ENCODE measurements around the gene CBX7. TPM values are rescaled to one million over a fixed set of nuclear protein-coding genes. Genes with fewer than 3 reads are reported as not detected.

CBX7 gene
- total RNA-seq, 1 donor from 2014 or later: 5.9 TPM

DNA sequence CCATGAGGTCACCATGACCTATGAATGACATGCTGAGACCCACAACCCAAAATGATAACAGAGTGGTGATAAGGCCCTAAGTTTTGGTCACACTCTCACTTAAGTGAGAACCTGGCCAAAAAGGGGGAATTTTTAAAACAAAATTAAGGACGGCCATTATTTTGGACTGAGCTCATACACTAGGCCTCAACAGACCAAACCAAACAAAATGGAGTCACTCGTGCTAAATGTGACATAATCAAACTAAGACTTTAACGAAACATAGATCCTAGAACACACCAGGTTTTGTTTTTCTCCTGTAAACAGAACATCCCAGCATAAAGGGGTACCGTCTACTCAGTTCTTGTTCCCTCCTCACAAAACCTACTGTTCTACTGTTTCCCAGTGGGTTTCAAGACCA is 44.0 kb downstream of the CBX7 start:
- DNase-seq: no peak
- Mint-ChIP-seq H3K36me3 (ENCODE audit: unreplicated experiment) (no peaks in the 10 kb centered on the region), H3K27me3 (ENCODE audit: unreplicated experiment) (peaks cover 2% of the 10 kb centered on the region), H3K4me3 (ENCODE audit: unreplicated experiment) (no peak overlapping the region), H3K4me1 (ENCODE audit: low read depth, unreplicated experiment) (no peaks in the 10 kb centered on the region), H3K27ac (ENCODE audit: unreplicated experiment) (no peak overlapping the region), H3K9me3 (ENCODE audit: unreplicated experiment) (no peaks in the 10 kb centered on the region)
- TF ChIP-seq, protein P1, sequence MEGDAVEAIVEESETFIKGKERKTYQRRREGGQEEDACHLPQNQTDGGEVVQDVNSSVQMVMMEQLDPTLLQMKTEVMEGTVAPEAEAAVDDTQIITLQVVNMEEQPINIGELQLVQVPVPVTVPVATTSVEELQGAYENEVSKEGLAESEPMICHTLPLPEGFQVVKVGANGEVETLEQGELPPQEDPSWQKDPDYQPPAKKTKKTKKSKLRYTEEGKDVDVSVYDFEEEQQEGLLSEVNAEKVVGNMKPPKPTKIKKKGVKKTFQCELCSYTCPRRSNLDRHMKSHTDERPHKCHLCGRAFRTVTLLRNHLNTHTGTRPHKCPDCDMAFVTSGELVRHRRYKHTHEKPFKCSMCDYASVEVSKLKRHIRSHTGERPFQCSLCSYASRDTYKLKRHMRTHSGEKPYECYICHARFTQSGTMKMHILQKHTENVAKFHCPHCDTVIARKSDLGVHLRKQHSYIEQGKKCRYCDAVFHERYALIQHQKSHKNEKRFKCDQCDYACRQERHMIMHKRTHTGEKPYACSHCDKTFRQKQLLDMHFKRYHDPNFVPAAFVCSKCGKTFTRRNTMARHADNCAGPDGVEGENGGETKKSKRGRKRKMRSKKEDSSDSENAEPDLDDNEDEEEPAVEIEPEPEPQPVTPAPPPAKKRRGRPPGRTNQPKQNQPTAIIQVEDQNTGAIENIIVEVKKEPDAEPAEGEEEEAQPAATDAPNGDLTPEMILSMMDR (IDR thresholded peaks at IDR 0.05; ENCODE audit: partially characterized antibody, unreplicated experiment): no peak

DNA sequence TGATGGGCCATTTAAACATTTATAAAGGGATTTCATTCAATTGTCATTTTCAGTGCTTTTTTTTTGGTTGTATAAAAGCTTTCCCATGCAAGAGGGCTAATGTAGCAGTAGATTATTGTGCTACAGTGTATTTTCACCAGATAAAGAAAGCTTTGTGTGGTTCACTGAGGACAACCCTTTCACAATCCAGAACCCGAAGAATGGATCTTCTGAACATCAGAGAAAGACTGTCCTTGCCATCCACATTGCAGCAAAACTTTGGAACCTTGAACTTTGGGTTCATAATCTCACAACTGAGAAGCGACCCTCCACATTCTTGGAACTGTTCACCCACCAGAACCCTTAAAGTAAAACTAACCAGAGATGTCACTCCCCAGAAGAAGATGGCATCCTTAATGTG is 46.2 kb downstream of the CBX7 start:
- H3K36me3 Mint-ChIP-seq (ENCODE audit: unreplicated experiment): no peaks in the 10 kb centered on the region

DNA sequence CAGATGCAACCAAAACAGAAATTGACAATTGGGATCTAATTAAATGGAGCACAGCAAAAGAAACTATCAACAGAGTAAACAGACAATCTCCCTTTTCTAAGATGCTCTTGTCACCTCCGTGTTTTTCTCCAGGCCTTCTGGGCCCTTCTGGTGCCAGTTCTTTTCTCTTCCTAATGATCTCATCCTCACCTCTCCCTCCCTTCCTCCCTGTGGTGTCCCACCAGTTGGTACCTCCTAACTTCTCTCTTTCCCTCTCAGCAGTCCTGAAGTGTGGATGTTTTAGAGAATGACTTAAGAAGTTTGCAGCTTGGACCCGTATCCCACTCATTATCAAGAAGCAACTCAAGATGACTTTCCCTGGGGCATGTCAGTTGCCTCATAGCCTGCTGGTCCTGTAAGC is 49.0 kb downstream of the CBX7 start:
- H3K4me3 Mint-ChIP-seq (ENCODE audit: unreplicated experiment): no peak overlapping the region
- H3K9me3 Mint-ChIP-seq (ENCODE audit: unreplicated experiment): no peaks in the 10 kb centered on the region

More for the DNA sequence above, 46.2 kb downstream of the CBX7 start:
- H3K4me1 Mint-ChIP-seq (ENCODE audit: low read depth, unreplicated experiment): no peaks in the 10 kb centered on the region
- H3K4me3 Mint-ChIP-seq (ENCODE audit: unreplicated experiment): no peak overlapping the region
- no peak for DNase-seq
- H3K27me3 Mint-ChIP-seq (ENCODE audit: unreplicated experiment): peaks cover 2% of the 10 kb centered on the region
- no peak overlapping the region for H3K27ac Mint-ChIP-seq (ENCODE audit: unreplicated experiment)
- H3K9me3 Mint-ChIP-seq (ENCODE audit: unreplicated experiment): no peaks in the 10 kb centered on the region
- TF ChIP-seq, protein P1 (IDR thresholded peaks at IDR 0.05; ENCODE audit: partially characterized antibody, unreplicated experiment): no peak

DNA sequence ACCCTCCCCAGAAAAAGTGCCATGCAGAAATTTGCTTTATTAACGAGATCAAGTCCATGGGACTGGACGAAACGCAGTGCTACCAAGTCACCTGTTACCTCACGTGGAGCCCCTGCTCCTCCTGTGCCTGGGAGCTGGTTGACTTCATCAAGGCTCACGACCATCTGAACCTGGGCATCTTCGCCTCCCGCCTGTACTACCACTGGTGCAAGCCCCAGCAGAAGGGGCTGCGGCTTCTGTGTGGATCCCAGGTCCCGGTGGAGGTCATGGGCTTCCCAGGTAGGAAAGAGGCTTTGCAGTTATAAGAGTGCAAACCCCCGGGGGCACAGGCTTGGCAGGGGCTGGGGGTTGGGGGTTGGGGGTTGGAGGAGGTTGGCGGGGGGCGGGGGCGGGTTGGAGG is 51.3 kb downstream of the CBX7 start:
- H3K36me3 Mint-ChIP-seq (ENCODE audit: unreplicated experiment): no peaks in the 10 kb centered on the region
- DNase-seq: no peak
- TF ChIP-seq, protein P1 (IDR thresholded peaks at IDR 0.05; ENCODE audit: partially characterized antibody, unreplicated experiment): no peak

More for the DNA sequence above, 49.0 kb downstream of the CBX7 start:
- H3K27ac Mint-ChIP-seq (ENCODE audit: unreplicated experiment): no peak overlapping the region
- no peaks in the 10 kb centered on the region for H3K4me1 Mint-ChIP-seq (ENCODE audit: low read depth, unreplicated experiment)
- H3K27me3 Mint-ChIP-seq (ENCODE audit: unreplicated experiment): peaks cover 8% of the 10 kb centered on the region
- no peaks in the 10 kb centered on the region for H3K36me3 Mint-ChIP-seq (ENCODE audit: unreplicated experiment)
- TF ChIP-seq, protein P1 (IDR thresholded peaks at IDR 0.05; ENCODE audit: partially characterized antibody, unreplicated experiment): no peak
- no peak for DNase-seq

DNA sequence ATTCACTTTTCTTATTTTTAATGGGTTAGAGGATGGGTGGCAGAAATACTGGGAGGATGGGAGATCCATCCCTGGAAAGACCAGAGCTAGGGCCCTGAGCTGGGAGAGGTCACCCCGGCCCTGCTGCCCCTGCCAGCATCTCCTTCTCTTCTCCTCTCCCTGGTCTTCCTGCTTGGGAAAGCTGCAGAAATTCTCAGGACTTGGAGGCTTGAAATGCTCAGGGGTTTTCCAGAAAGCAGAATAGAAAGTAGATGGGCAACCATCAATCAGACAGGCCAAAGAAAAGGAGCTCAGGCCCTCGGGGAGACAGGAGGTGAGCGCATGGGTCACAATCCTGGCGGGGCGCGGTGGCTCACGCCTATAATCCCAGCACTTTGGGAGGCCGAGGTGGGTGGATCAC is 53.9 kb downstream of the CBX7 start:
- TF ChIP-seq, protein P1 (IDR thresholded peaks at IDR 0.05; ENCODE audit: partially characterized antibody, unreplicated experiment): no peak
- Mint-ChIP-seq H3K27me3 (ENCODE audit: unreplicated experiment) (peaks cover 6% of the 10 kb centered on the region), H3K27ac (ENCODE audit: unreplicated experiment) (no peak overlapping the region), H3K36me3 (ENCODE audit: unreplicated experiment) (no peaks in the 10 kb centered on the region), H3K4me3 (ENCODE audit: unreplicated experiment) (no peak overlapping the region), H3K9me3 (ENCODE audit: unreplicated experiment) (peaks cover 1% of the 10 kb centered on the region), H3K4me1 (ENCODE audit: low read depth, unreplicated experiment) (no peaks in the 10 kb centered on the region)
- no peak for DNase-seq

More for the DNA sequence above, 51.3 kb downstream of the CBX7 start:
- Mint-ChIP-seq H3K4me3 (ENCODE audit: unreplicated experiment) (no peak overlapping the region), H3K9me3 (ENCODE audit: unreplicated experiment) (no peaks in the 10 kb centered on the region), H3K4me1 (ENCODE audit: low read depth, unreplicated experiment) (no peaks in the 10 kb centered on the region), H3K27ac (ENCODE audit: unreplicated experiment) (no peak overlapping the region), H3K27me3 (ENCODE audit: unreplicated experiment) (peaks cover 6% of the 10 kb centered on the region)

All from glutamatergic neuron (in vitro differentiated cells).